ENCODE results near the gene UNC5B.

GRCh38 chr10:71283876-71284275 is 71.5 kb downstream of the UNC5B start:
- TF ChIP-seq CTCF (IDR thresholded peaks at IDR 0.05; ENCODE audit: low read length) (no peak), EZH2phosphoT487 (IDR thresholded peaks at IDR 0.05; ENCODE audit: low read length) (no peak), EZH2 (optimal IDR thresholded peaks at IDR 0.05; ENCODE audit: low read depth, low read length) (no peak)
